ENCODE results near the gene CT47C1. TPM values are rescaled to one million over a fixed set of nuclear protein-coding genes. Genes with fewer than 3 reads are reported as not detected.
A peak's percentile ranks its signal among the peaks of the same experiment; 100 is the strongest.

CT47C1 gene
- total and polyA plus RNA-seq, 4 donors, result not detected

DNA sequence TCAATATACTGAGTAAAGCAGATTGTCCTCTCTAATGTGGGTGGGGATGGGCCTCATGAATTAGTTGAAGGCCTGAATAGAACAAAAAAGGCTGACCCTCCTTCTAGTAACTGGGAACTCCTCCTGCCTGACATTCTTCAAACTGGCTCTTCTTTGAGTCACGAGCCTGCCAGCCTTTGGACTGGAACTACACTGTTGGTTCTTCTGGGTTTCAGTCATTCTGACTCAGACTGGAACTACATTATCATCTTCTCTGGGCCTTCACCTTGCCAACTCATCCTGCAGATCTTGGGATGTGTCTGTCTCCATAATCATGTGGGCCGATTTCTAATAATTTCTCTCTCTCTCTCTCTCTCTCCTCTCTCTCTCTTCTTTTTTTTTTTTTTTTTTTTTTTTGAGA is 26.9 kb upstream of the CT47C1 start:
- H3K9ac ChIP-seq (ENCODE audit: insufficient read depth in 1 of 2, low read length in 2 of 2), result no peak overlapping the region
- ATAC-seq (ENCODE audit: insufficient read depth, low FRiP score), result no peak
- no peak overlapping the region for H3K4me3 ChIP-seq
- no peaks in the 10 kb centered on the region for H3K27me3 ChIP-seq (ENCODE audit: control insufficient read depth in 3 of 3, insufficient read depth in 3 of 3, low read length in 2 of 3)
- H3K4me1 ChIP-seq (ENCODE audit: control insufficient read depth in 5 of 5, insufficient read depth in 5 of 5, low read length in 5 of 5), result peaks cover 0 to 2% (median 0%) of the 10 kb centered on the region in 5 donors
- H3K36me3 ChIP-seq (ENCODE audit: control insufficient read depth in 4 of 4, insufficient read depth in 4 of 4, low read length in 4 of 4), result no peaks in the 10 kb centered on the region
- no peak for TF ChIP-seq CTCF (IDR thresholded peaks at IDR 0.05; ENCODE audit: control extremely low read depth, extremely low read depth)
- no peak overlapping the region for H3K27ac ChIP-seq (ENCODE audit: low read depth in 1 of 2, low read length in 1 of 2)
- no peak for DNase-seq
- WGBS, 2 donors, result 84 to 94% methylated on average over 2 of the region's 2 CpGs
- H3K9me3 ChIP-seq (ENCODE audit: control insufficient read depth in 4 of 4, insufficient read depth in 3 of 4, low read length in 3 of 4), result no peaks in the 10 kb centered on the region

DNA sequence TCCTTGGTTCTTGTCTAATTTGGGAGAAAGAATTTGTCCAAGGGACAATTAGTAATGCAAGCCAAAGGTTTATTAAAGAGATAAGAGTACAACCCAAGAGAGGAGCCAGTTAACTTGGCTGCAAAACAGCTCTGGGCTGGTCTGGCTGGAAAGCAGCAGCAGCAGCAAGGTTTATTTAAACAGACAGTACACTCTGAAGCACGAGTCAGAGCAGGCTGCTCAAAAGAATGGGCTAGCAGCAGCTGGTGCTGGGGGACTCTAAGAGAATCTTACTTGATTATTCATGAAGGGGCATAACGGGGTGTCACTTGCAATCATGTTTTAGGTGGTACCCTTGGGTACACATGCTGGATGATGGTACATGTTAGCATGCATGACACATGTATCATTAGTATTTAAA is 17.1 kb upstream of the CT47C1 start:
- 44 to 75% methylated on average over 2 of the region's 2 CpGs for whole genome bisulfite sequencing, 2 donors
- H3K9ac ChIP-seq (ENCODE audit: insufficient read depth in 1 of 2, low read length in 2 of 2), result no peak overlapping the region
- ATAC-seq (ENCODE audit: insufficient read depth, low FRiP score), result no peak
- H3K9me3 ChIP-seq (ENCODE audit: control insufficient read depth in 4 of 4, insufficient read depth in 3 of 4, low read length in 3 of 4), result no peaks in the 10 kb centered on the region
- no peaks in the 10 kb centered on the region for H3K36me3 ChIP-seq (ENCODE audit: control insufficient read depth in 4 of 4, insufficient read depth in 4 of 4, low read length in 4 of 4)
- H3K4me1 ChIP-seq (ENCODE audit: control insufficient read depth in 5 of 5, insufficient read depth in 5 of 5, low read length in 5 of 5), result peaks cover 0 to 4% (median 0%) of the 10 kb centered on the region in 5 donors
- no peak for TF ChIP-seq CTCF (IDR thresholded peaks at IDR 0.05; ENCODE audit: control extremely low read depth, extremely low read depth)
- H3K27me3 ChIP-seq (ENCODE audit: control insufficient read depth in 3 of 3, insufficient read depth in 3 of 3, low read length in 2 of 3), result no peaks in the 10 kb centered on the region
- DNase-seq, result peak in 1 of 3 donors; percentile 26
- H3K27ac ChIP-seq (ENCODE audit: low read depth in 1 of 2, low read length in 1 of 2), result no peak overlapping the region
- H3K4me3 ChIP-seq, result no peak overlapping the region

GRCh38 chrX:119062750-119063374 is 9.9 kb upstream of the CT47C1 start:
- Histone ChIP-seq H3K4me1 (ENCODE audit: control insufficient read depth in 5 of 5, insufficient read depth in 5 of 5, low read length in 5 of 5) (no peaks in the 10 kb centered on the region), H3K4me3 (no peak overlapping the region), H3K36me3 (ENCODE audit: control insufficient read depth in 4 of 4, insufficient read depth in 4 of 4, low read length in 4 of 4) (no peaks in the 10 kb centered on the region), H3K27ac (ENCODE audit: low read depth in 1 of 2, low read length in 1 of 2) (no peak overlapping the region), H3K9ac (ENCODE audit: insufficient read depth in 1 of 2, low read length in 2 of 2) (no peak overlapping the region), H3K9me3 (ENCODE audit: control insufficient read depth in 4 of 4, insufficient read depth in 3 of 4, low read length in 3 of 4) (no peaks in the 10 kb centered on the region), H3K27me3 (ENCODE audit: control insufficient read depth in 3 of 3, insufficient read depth in 3 of 3, low read length in 2 of 3) (peaks cover 0 to 3% (median 0%) of the 10 kb centered on the region in 3 donors)
- DNase-seq (peak in 1 of 3 donors; percentile 17), ATAC-seq (ENCODE audit: insufficient read depth, low FRiP score) (no peak)
- WGBS, 2 donors, result 60 to 78% methylated on average over 6 of the region's 6 CpGs
- TF ChIP-seq CTCF (IDR thresholded peaks at IDR 0.05; ENCODE audit: control extremely low read depth, extremely low read depth), result no peak

DNA sequence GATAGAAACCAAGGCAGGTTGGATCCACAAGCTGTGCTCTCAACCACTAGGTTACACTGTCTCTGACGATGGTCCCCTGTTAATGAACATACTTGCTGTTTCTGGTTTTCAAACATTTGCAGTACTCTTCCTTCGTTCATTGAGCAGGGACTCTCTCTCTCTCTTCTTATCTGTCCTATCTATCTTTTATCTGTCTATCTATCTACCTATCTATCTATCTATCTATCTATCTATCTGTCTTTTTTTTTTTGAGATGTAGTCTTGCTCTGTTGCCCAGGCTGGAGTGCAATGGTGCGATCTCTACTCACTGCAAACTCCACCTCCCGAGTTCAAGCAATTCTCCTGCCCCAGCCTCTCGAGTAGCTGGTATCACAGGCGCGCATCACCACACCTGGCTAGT is 9.4 kb upstream of the CT47C1 start:
- no peak for DNase-seq
- no peak for ATAC-seq (ENCODE audit: insufficient read depth, low FRiP score)
- WGBS, 2 donors, result 86 to 95% methylated on average over 7 of the region's 7 CpGs

More for the DNA sequence above, 9.4 kb upstream of the CT47C1 start:
- Histone ChIP-seq H3K9ac (ENCODE audit: insufficient read depth in 1 of 2, low read length in 2 of 2) (no peak overlapping the region), H3K36me3 (ENCODE audit: control insufficient read depth in 4 of 4, insufficient read depth in 4 of 4, low read length in 4 of 4) (no peaks in the 10 kb centered on the region), H3K27me3 (ENCODE audit: control insufficient read depth in 3 of 3, insufficient read depth in 3 of 3, low read length in 2 of 3) (peaks cover 0 to 3% (median 0%) of the 10 kb centered on the region in 3 donors), H3K9me3 (ENCODE audit: control insufficient read depth in 4 of 4, insufficient read depth in 3 of 4, low read length in 3 of 4) (no peaks in the 10 kb centered on the region), H3K4me3 (no peak overlapping the region), H3K4me1 (ENCODE audit: control insufficient read depth in 5 of 5, insufficient read depth in 5 of 5, low read length in 5 of 5) (no peaks in the 10 kb centered on the region), H3K27ac (ENCODE audit: low read depth in 1 of 2, low read length in 1 of 2) (no peak overlapping the region)
- no peak for TF ChIP-seq CTCF (IDR thresholded peaks at IDR 0.05; ENCODE audit: control extremely low read depth, extremely low read depth)
